ENCODE results near the gene TBX2. TPM values are rescaled to one million over a fixed set of nuclear protein-coding genes. Genes with fewer than 3 reads are reported as not detected.

TBX2 gene
- total RNA-seq, 4 donors from 2014 or later, result 2.2 to 3.1 (median 2.8) TPM

GRCh38 chr17:61397086-61397842 lies 2.4 kb upstream of the TBX2 start:
- H3K27me3 ChIP-seq, result peaks cover 65% of the 10 kb centered on the region
- H3K27ac ChIP-seq, result peak overlapping the region; percentile 67
- no peaks in the 10 kb centered on the region for H3K9me3 ChIP-seq
- peak overlapping the region; percentile 64 for H3K4me3 ChIP-seq
- no peaks in the 10 kb centered on the region for H3K36me3 ChIP-seq
- peaks cover 49% of the 10 kb centered on the region for H3K4me1 ChIP-seq
- TF ChIP-seq CTCF (IDR thresholded peaks at IDR 0.05) (no peak), POLR2A (IDR thresholded peaks at IDR 0.05) (no peak), POLR2AphosphoS5 (IDR thresholded peaks at IDR 0.05) (no peak)
- DNase-seq (ENCODE audit: low spot score in 2 of 2), result no peak
- WGBS, result 20% methylated on average over 2 of the region's 67 CpGs

DNA sequence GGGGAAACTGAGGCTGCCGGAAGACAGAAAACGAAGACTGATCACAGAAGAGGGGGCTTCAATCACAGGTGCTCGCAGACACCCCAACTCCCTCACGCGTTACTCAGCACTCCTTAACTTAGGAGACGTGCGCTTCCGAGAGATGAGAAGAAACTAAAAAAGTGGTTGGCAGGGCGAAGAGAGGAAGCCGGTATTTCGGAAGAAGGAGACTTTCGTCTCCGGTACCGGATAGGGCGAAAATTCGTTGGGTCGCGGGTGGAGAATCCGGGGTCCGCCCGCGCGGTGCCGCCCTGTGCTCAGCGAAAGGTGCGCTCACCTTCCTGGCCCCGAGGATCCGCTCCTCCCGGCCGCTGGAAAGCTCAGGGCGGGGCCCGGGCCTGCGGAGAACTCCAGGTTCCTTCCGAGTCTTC lies 917 bp upstream of the TBX2 start:
- H3K4me1 ChIP-seq, result peaks cover 60% of the 10 kb centered on the region
- WGBS, result 11% methylated on average over 13 of the region's 34 CpGs
- H3K4me3 ChIP-seq, result peak overlapping the region; percentile 64
- H3K9me3 ChIP-seq, result no peaks in the 10 kb centered on the region
- H3K27me3 ChIP-seq, result peaks cover 80% of the 10 kb centered on the region
- no peak for DNase-seq (ENCODE audit: low spot score in 2 of 2)
- no peaks in the 10 kb centered on the region for H3K36me3 ChIP-seq
- TF ChIP-seq POLR2AphosphoS5 (IDR thresholded peaks at IDR 0.05), result no peak
- no peak for TF ChIP-seq EP300 (IDR thresholded peaks at IDR 0.05)
- TF ChIP-seq POLR2A (IDR thresholded peaks at IDR 0.05), result no peak
- no peak for TF ChIP-seq CTCF (IDR thresholded peaks at IDR 0.05)
- peak overlapping the region; percentile 75 for H3K27ac ChIP-seq

GRCh38 chr17:61400066-61400716 lies 548 bp downstream of the TBX2 start:
- Histone ChIP-seq H3K27ac (peak overlapping the region; percentile 47), H3K4me3 (peak overlapping the region; percentile 64), H3K9me3 (no peaks in the 10 kb centered on the region), H3K27me3 (peaks cover 94% of the 10 kb centered on the region), H3K36me3 (no peaks in the 10 kb centered on the region), H3K4me1 (peaks cover 73% of the 10 kb centered on the region)
- TF ChIP-seq POLR2AphosphoS5 (IDR thresholded peaks at IDR 0.05) (no peak), POLR2A (IDR thresholded peaks at IDR 0.05) (no peak), CTCF (IDR thresholded peaks at IDR 0.05) (no peak)
- 0% methylated on average over 12 of the region's 90 CpGs for WGBS
- DNase-seq (ENCODE audit: low spot score in 2 of 2), result no peak

- no peak for DNase-seq (ENCODE audit: low spot score in 2 of 2)
- Histone ChIP-seq H3K36me3 (no peaks in the 10 kb centered on the region), H3K27ac (peak overlapping the region; percentile 47), H3K9me3 (no peaks in the 10 kb centered on the region), H3K4me1 (peaks cover 77% of the 10 kb centered on the region), H3K4me3 (peak overlapping the region; percentile 64), H3K27me3 (peaks cover 96% of the 10 kb centered on the region)
- no peak for TF ChIP-seq CTCF (IDR thresholded peaks at IDR 0.05)
- no peak for TF ChIP-seq POLR2AphosphoS5 (IDR thresholded peaks at IDR 0.05)
- no peak for TF ChIP-seq EP300 (IDR thresholded peaks at IDR 0.05)
- TF ChIP-seq POLR2A (IDR thresholded peaks at IDR 0.05), result no peak
- 8% methylated on average over 33 of the region's 45 CpGs for WGBS
Measured at GRCh38 chr17:61400717-61401388, 1.2 kb downstream of the TBX2 start.

Data from suprapubic skin (tissue), 4 donors.